VCaP (cell line): ENCODE measurements around the gene TEDC1.

Experiments used
- H3K27ac ChIP-seq: fragments of 450-650 bp; 2 replicates; pipeline ENCODE4 v1.5.1; 2017
- TF ChIP-seq, protein P1 (sequence below): fragments of 450-650 bp; conservative IDR thresholded peaks from 2 replicates; pipeline ENCODE4 v1.5.1; 2017; ENCODE audit warnings: mild to moderate bottlenecking, moderate library complexity

TEDC1 gene

DNA sequence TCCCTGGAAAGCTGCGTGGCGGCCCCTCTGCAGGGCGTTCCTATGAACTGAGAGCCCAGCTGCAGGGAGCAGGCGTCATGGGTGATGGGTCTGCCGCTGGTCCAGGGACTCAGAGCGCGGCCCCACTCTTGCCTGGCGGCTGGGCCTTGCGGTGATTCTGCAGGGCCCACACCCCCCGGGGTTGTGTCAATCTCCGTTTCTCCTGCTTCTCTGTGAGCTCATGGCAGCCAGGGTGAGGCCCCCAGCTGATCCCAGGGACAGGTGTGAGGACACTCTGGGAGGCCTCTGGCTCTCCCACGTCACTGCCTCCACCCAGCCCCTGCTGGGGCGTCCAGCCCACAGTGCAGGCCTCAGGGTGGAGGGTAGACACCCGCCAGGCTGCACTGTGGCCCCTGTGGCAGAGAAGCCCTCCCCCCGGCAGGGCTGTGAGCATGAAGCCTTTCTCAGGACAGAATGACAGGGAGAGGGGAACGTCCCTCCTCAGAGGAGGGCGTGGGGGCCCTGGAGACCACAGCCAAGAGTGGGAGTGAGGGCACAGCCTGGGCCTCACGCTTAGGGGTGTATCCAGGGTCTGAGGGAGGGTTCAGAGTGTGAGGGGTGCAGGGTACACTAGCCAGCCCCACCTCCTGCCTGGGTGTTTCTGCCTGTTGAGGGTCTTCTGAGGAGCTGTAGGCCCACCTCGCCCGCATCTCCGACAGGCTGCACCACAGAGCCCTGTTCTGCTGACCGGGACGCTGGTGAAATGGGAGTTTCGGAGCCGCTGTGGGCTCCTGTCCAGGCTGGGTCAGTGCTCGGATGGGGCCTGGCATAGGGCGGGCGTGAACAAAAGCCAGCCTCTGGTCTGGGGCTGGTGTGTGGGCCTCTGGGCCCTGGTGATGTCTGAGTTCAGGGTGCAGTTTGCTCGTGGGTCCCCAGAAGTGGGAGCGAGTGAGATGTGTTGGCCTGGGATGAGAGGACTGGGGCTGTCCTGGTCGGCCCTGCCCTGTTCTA is 43.1 kb upstream of the TEDC1 start:
- TF ChIP-seq, protein P1, sequence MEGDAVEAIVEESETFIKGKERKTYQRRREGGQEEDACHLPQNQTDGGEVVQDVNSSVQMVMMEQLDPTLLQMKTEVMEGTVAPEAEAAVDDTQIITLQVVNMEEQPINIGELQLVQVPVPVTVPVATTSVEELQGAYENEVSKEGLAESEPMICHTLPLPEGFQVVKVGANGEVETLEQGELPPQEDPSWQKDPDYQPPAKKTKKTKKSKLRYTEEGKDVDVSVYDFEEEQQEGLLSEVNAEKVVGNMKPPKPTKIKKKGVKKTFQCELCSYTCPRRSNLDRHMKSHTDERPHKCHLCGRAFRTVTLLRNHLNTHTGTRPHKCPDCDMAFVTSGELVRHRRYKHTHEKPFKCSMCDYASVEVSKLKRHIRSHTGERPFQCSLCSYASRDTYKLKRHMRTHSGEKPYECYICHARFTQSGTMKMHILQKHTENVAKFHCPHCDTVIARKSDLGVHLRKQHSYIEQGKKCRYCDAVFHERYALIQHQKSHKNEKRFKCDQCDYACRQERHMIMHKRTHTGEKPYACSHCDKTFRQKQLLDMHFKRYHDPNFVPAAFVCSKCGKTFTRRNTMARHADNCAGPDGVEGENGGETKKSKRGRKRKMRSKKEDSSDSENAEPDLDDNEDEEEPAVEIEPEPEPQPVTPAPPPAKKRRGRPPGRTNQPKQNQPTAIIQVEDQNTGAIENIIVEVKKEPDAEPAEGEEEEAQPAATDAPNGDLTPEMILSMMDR = no peak
- H3K27ac ChIP-seq = no peak overlapping the region; the same call in 1 of the 2 replicates

DNA sequence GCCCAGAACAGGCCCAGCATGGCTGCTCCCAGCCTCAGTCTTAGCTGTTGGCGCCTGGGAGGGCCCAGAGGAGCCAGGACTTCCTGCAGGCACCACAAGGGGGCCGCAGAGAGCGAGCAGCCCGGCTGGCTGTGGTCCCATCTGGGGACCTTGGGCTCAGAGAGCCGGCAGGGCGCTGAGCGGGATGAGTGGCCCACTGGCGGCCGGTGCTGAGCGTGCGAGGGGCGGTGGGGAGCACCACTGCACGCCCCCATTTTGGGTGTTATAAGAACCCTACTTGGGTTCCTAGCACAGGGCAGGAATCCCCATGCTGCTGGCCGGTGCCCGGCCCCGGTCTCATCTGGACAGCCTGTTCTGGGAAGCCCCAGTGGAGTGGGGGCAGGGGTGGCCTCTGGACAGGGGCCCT is 42.3 kb upstream of the TEDC1 start:
- TF ChIP-seq, protein P1 = peak; percentile 85
- no peak overlapping the region; the same call in 1 of the 2 replicates for H3K27ac ChIP-seq

DNA sequence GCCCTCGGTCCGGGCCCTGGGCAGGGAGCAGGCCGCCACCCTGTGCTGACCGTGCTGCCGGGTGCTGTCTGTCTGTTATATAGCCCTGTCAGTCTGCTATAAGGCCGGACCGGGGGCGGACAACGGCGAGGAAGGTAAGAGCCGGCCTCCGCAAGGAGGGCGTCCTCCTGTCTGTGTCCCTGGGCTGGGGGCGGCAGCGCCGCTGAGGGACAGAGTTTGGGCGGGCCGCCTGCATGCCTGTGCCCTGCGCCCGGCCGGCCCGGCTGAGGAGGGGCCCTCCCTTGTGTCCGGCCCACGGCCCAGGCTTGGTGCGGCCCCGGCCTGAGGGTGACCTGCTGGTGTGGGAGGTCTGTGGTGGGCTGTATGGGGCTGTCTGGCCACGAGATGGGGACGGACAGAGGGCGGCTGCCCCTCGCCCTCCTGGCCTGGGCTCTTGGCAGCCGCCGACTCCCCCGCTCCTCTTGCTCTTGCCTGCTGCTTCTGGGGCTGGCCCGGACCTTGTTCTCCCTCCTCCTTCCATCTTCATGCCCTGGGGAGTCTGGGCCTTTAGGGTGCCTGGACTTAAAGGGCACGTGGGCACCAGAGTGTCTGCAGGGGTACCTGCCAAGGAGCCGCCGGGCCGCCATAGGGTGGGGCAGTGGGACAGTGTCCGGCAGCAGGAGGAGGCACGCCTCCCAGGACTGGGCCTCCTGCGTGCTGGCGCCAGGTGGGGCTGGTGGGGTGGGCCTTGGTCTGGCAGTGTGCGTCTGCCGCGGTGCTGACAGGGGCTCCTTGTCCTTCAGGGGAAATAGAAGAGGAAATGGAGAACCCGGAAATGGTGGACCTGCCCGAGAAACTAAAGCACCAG is 41.5 kb upstream of the TEDC1 start:
- no peak overlapping the region for H3K27ac ChIP-seq
- TF ChIP-seq, protein P1 = no peak

DNA sequence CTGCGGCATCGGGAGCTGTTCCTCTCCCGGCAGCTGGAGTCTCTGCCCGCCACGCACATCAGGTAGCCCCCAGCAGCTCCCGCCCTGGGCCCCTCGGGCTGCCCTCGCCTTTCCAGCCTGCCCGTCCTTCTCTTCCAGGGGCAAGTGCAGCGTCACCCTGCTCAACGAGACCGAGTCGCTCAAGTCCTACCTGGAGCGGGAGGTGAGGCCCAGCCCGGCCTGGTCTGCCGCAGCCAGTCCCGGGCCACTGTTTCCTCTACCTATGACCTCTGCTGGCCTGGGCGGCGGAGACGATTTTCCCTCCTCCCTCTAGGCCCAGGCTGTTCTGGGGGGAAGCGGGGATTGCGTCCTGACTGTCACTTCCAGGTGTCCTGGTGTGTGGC is 40.9 kb upstream of the TEDC1 start:
- H3K27ac ChIP-seq = no peak overlapping the region
- TF ChIP-seq, protein P1 = no peak

DNA sequence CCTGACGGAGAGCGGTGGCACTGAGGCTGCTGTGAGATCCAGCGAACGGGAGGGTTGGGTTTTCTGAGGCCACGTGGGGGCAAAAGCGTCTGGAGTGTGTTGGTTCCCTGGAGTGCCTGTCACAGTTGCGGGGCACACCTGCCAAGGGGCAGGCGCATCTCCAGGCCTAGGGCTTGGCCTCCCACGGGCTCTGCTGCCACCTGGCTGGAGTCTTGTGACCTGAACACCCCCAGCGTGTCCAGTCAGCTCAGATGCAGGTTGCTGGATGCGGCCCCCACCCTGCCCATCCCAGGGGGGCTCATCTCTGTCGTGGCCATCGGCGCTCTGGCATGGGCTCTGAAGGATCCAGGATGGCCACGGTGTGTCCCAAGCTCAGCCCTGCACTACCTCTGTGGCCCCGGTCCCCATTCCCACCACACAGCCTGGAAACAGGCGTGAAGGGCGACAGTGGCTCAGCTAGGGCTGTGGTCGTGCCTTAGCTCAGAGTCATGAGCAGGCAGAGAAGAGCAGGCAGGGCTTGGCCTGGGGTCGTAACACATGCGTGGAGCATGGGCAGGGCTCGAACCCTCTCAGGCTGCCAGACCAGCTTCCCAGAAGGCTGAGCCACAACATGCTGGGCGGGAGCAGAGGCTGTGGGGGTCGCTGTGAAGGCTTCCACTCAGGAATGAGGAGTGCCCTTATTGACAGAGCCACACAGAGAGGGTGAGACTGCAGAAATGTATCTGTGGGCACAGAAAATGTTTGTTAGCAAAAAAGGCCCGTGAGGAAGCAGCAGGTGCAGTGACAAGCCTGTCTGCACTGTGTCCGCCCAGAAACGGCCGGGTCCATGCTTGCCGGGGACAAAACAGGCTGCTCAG is 40.0 kb upstream of the TEDC1 start:
- no peak overlapping the region for H3K27ac ChIP-seq
- TF ChIP-seq, protein P1 = no peak

DNA sequence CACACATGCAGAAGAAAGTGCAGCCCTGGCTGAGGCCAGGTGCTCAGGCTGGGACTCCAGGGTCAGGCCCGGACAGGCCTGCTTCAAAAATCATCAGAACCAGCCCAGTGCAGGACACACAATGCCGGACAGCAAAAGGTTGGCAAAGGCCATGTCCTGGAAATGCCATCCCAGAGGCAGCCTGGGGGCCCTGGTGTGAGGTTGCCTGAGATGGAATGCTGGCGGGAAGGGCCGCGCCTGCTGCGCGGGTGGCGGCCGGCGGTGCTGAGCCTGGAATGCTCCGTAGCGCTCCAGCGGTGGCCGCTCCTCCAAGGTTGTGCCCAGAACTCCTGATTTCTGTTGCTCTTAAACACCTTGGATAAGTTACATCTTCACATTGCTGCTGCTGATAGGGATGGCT is 38.1 kb upstream of the TEDC1 start:
- H3K27ac ChIP-seq = no peak overlapping the region

More for the DNA sequence above, 38.1 kb upstream of the TEDC1 start:
- TF ChIP-seq, protein P1 = no peak
